Choroid plexus epithelial cell (primary cell): Measurements from ENCODE around the gene TRIM49C.
"Not testable (repeated sequence)": the region's sequence is repeated elsewhere in the genome, so short reads cannot be mapped to it uniquely, and the experiment has no call there.

Source experiments
- DNase-seq: peaks from one replicate; pipeline ENCODE4 v3.0.0-alpha.2; 2010; ENCODE audit warnings: low read depth
- H3K4me3 ChIP-seq: 2 replicates; pipeline ENCODE4 v1.5.1; 2011; ENCODE audit warnings: low read depth, mild to moderate bottlenecking, control low read depth, low read length, moderate library complexity

TRIM49C gene, protein sequence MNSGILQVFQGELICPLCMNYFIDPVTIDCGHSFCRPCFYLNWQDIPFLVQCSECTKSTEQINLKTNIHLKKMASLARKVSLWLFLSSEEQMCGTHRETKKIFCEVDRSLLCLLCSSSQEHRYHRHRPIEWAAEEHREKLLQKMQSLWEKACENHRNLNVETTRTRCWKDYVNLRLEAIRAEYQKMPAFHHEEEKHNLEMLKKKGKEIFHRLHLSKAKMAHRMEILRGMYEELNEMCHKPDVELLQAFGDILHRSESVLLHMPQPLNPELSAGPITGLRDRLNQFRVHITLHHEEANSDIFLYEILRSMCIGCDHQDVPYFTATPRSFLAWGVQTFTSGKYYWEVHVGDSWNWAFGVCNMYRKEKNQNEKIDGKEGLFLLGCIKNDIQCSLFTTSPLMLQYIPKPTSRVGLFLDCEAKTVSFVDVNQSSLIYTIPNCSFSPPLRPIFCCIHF

DNA sequence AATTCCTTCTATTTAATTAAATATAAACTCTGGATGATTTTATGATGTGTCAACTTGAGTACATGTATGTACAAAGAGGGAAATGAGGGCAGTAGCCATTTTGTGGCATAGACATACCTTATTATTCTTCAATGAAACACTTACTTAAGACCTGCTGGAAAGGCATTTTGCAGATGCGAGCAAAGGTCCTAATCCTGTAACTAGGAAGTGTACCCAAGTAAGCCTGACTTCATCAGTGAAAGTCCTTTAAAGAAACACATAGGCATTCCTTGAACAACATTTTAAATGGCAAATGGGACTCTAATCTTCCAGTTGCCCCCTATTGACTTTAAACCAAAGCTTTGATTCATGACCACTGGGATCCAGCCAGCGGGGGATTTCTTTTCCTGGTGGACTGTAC lies at the start of gene TRIM49C:
Gene TRIM49C (plus strand): TSS at position 301 of the 400 bp plus-strand sequence. CDS start 4,106 bp downstream, outside the sequence.
- H3K4me3 ChIP-seq, DNase-seq: not testable (repeated sequence)

DNA sequence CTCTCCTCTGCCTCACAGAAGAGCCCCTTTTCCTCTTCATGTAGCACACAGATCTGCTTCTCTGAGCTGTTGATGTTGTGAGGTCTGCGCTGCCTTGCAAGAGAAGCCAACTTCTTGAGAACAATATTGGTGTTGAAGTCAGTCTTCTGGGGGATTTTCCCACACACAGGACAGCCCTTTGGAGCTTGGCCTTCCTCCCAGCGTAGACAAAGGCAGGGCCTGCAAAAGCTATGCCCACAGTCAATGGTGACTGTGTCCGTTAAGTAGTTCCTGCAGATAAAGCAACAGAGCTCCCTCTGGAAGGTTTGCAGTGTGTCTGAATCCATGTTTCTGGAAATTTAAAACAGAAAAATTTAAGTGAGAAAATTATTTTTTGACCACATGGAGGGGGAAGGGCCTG lies 6.7 kb upstream of the TRIM49C start:
- not testable (repeated sequence) for DNase-seq, H3K4me3 ChIP-seq

DNA sequence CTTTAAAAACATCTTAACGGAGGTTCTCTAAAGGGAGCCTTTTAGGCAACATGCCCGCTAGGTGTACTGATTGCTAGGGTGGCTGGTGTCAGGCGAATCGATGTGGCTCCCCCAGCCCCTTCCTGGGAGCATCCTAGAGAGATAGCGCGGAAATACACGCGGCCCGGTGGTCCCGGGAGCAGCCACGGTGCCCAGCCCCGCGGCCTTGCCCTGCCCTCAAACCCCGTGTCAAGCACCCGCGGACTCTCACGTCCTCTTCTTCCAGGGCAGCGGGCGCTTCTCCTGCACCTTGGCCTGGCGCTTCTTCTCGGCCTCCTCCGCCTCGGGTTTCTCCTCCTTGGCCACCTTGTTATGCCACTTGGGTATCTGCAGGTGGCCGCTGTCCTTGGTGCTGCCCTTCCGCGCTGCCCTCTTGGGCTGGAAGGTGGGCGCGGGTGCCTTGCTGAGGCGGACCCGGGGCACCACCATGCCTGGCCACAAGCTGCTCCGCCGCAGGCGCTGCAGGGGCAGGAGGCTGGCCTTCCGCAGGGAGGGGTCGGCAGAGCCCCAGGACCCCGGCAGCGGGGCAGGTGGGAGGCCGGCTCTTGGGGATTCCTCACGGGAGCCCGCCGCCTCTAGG lies 20.8 kb downstream of the TRIM49C start:
- DNase-seq, result not testable (repeated sequence)

DNA sequence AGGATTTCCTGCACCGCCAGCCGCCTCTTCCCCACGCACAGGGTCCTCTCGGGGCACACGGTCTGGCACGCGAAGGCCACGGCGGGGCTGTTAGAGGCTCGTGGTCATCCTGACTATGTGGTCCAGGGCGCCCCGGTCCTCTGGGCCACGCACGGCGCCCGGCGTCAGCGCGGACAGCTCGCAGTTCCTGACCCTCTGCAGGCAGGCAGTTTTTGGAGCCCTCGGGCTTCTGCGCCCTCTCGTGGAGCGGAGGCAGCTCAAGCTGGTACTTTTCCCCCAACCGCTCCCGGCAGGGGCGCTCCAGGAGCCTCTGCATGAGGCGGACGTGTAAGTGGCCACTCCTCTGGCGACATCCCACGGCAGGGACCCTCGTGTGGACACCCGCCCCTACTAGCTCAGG lies 21.4 kb downstream of the TRIM49C start:
- H3K4me3 ChIP-seq, DNase-seq: not testable (repeated sequence)

More for the DNA sequence above, 20.8 kb downstream of the TRIM49C start:
- H3K4me3 ChIP-seq, result not testable (repeated sequence)

DNA sequence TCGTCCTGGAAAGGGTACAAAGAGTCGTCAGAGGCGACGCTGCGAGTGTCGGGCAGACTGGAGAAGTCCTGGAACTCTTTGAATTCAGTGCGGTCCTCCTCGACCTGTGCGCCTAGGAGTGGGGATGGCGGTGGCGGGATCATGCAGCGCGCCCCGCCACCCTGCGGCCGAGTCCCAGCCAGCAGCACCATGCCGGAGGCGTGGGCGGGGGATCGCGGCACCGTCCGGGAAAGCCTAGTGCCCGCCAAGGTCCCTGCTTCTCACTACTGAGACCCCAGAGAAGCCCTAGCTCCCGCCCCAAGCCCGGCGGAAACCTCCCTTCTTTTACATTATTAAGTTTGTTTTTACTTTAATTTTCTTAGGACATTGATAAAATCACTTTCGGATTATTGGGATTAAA lies 22.6 kb downstream of the TRIM49C start:
- DNase-seq, H3K4me3 ChIP-seq: not testable (repeated sequence)

DNA sequence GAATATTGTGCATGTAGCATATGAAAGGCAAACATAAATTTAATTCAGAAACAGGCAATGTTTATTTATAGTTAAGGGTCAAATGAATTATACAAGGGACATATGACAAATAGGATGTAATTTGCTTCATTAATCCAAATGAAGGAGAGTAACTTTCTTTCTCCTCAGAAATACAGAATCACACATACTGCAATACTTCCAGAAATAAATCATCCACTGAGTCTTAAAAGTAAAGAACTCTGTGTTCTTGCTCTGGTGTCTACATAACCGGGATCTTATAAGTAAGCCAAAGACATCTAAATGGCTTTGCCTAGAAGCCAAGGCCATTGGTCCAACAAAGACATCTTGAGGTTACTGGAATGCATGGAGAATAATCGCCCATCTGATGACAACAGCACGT lies 54.7 kb downstream of the TRIM49C start, which contains the start of gene UBTFL1:
Gene UBTFL1 (plus strand): TSS at position 301 of the 400 bp plus-strand sequence. CDS start 0 bp downstream, at position 301.
- H3K4me3 ChIP-seq, DNase-seq: not testable (repeated sequence)

DNA sequence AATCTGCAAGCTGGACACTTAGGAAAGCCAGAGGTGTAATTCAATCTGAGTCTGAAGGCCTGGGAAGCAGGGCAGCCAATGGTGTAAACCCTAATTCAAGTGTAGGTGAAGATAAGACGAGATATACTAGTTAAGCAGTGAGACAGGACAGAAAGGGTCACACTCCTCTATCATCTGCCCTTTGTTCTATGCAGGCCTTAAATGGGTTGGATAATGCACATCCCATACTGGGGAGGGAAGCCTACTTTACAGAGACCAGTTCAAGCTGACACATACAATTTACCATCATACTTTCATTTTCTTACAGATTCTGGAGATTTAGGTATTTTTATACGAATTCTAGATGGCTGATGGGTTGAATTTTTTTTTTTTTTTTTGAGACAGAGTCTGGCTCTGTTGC lies 57.8 kb downstream of the TRIM49C start:
- H3K4me3 ChIP-seq, DNase-seq: not testable (repeated sequence)
